Colonic mucosa (tissue), 4 donors: ENCODE data around the gene TMEM187. TPM values are rescaled to one million over a fixed set of nuclear protein-coding genes. Genes with fewer than 3 reads are reported as not detected.

ENCODE experiments used
- DNase-seq: peaks from one replicate; pipeline ENCODE4 v3.0.0-alpha.2; 2020
- H3K27ac ChIP-seq: fragments of 200-600 bp; one replicate; pipeline ENCODE4 v1.8.0; 2021
- H3K27me3 ChIP-seq: fragments of 200-600 bp; one replicate; pipeline ENCODE4 v1.8.0; 2021
- H3K36me3 ChIP-seq: fragments of 200-600 bp; one replicate; pipeline ENCODE4 v1.8.0; 2021
- H3K4me1 ChIP-seq: fragments of 200-600 bp; one replicate; pipeline ENCODE4 v1.8.0; 2021; ENCODE audit warnings: mild to moderate bottlenecking
- H3K4me3 ChIP-seq: fragments of 200-600 bp; one replicate; pipeline ENCODE4 v1.8.0; 2021
- H3K9ac ChIP-seq, 2 donors: one replicate each; pipeline ENCODE4 v1.7.0; 2013; ENCODE audit warnings: control low read depth in 2 of 2, low read depth in 2 of 2, low read length in 2 of 2
- H3K9me3 ChIP-seq: fragments of 200-600 bp; one replicate; pipeline ENCODE4 v1.8.0; 2021
- intact Hi-C: fragments of 100-400 bp; cut with DNase I; formaldehyde crosslinking; loops from one replicate; pipeline ENCODE4 v1.14.1; 2022
- total RNA-seq, 2 donors: library from RNA; stranded (reverse); fragmentation: NEBNext Ultra II Directional in 1 of 2; extraction: Animal tissue kit (Norgen Biotek cat#: 25700) in 1 of 2; gene quantifications; one replicate each; pipeline ENCODE4 v1.2.1, GENCODE V29; 2021
- TF ChIP-seq, protein P1 (sequence below): fragments of 200-600 bp; IDR thresholded peaks from one replicate; pipeline ENCODE4 v1.8.0; 2022; ENCODE audit warnings: antibody characterized with exemption, mild to moderate bottlenecking
- donor health status: healthy.
- donor health status: DM: no; HTN: no; CAD: no.
- donor health status: DM: no; HTN: no; CAD: no.

TMEM187 gene
- total RNA-seq, 2 donors from 2014 or later = 8.7 to 19.2 TPM

DNA sequence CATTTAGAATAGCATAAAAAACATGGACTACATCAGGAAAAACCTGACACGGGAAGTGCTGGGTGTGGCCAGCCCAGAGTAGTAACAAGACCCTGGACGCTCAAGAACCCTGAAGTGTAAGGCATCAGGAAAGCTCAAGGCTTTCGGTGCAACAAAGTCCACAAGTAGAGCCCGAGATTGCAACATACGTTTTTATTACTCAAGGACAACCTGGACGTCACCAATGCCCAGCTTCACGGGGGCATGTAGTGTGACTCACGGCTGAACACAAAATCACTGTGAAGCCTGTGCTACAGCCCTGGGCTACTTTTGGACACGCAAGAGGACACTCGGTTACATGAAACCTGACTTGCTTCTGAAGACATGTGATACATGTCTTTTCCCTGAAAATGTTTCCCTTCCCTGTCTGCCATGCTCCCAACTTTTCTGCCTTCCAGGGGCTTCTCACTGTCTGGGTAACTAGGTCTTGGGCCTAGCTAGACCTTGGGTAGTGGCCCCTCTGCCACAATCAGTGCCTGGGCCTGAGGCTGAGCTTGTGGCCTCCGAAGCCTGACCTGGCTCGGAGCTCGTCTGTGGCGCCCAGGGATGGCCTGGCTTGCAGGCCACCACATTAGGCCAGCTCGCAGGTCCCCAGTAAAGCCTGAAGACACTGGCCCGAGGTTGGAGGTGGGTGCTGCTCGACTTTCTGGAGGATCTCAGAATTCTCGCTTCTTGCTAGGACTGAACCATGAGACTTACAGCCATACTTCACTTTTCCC, 38.0 kb downstream of the TMEM187 start:
- no peaks in the 10 kb centered on the region for H3K36me3 ChIP-seq
- no peaks in the 10 kb centered on the region for H3K4me1 ChIP-seq

DNA sequence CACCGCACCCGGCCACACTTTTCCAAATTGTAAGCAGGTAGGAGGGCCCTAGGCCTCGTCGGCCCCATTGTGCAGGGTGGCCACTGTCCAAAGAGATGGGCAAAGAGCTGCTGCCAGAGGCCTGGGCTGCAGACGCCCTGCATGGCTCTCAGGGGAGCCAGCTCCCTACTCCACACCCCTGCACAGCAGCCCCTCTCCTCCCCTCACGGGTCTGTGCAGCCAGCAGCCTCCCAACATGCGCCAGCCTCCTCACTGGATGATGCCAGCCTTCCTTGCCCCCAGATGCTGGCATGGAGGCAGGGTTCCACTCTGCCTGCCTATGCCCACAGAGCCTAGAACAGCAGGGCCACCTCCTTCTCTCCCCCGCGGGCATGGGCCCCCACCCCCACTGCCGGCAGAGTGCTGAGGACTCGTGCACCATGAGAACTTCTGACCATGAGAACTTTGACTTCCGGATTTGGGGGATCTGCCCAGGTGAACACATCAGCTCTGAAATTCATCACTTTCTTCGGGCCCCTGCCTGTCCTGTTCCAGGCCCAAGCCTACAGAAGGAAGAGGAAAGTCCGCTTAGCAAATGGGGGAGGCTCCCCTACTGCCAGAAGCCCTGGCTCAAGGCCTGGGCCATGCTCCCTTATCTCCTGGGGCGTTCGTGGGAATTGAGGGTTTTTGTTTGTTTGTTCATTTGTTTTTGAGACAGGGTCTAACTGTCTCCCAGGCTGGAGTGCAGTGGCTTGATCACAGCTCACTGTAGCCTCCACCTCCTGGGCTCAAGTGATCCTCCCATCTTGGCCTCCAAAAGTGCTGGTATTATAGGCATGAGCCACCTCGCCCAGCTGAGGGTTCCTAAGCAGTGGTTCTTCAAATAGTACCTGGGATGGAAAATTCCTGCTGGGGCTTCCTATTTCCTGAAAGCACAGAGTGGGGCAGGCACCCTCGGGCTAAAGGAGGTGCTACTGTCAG, 39.1 kb downstream of the TMEM187 start:
- H3K27me3 ChIP-seq = peaks cover 5% of the 10 kb centered on the region
- no peaks in the 10 kb centered on the region for H3K9me3 ChIP-seq
- intact Hi-C loops = no loop called here
- TF ChIP-seq, protein P1, sequence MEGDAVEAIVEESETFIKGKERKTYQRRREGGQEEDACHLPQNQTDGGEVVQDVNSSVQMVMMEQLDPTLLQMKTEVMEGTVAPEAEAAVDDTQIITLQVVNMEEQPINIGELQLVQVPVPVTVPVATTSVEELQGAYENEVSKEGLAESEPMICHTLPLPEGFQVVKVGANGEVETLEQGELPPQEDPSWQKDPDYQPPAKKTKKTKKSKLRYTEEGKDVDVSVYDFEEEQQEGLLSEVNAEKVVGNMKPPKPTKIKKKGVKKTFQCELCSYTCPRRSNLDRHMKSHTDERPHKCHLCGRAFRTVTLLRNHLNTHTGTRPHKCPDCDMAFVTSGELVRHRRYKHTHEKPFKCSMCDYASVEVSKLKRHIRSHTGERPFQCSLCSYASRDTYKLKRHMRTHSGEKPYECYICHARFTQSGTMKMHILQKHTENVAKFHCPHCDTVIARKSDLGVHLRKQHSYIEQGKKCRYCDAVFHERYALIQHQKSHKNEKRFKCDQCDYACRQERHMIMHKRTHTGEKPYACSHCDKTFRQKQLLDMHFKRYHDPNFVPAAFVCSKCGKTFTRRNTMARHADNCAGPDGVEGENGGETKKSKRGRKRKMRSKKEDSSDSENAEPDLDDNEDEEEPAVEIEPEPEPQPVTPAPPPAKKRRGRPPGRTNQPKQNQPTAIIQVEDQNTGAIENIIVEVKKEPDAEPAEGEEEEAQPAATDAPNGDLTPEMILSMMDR = no peak
- H3K4me3 ChIP-seq = no peak overlapping the region
- DNase-seq = no peak
- H3K36me3 ChIP-seq = no peaks in the 10 kb centered on the region
- H3K27ac ChIP-seq = no peak overlapping the region
- H3K4me1 ChIP-seq = no peaks in the 10 kb centered on the region
- no peak overlapping the region for H3K9ac ChIP-seq

More for the DNA sequence above, 38.0 kb downstream of the TMEM187 start:
- Histone ChIP-seq H3K9me3 (no peaks in the 10 kb centered on the region), H3K4me3 (no peak overlapping the region), H3K9ac (no peak overlapping the region), H3K27me3 (peaks cover 5% of the 10 kb centered on the region), H3K27ac (no peak overlapping the region)
- intact Hi-C loops = no loop called here
- DNase-seq = no peak
- TF ChIP-seq, protein P1 = no peak

DNA sequence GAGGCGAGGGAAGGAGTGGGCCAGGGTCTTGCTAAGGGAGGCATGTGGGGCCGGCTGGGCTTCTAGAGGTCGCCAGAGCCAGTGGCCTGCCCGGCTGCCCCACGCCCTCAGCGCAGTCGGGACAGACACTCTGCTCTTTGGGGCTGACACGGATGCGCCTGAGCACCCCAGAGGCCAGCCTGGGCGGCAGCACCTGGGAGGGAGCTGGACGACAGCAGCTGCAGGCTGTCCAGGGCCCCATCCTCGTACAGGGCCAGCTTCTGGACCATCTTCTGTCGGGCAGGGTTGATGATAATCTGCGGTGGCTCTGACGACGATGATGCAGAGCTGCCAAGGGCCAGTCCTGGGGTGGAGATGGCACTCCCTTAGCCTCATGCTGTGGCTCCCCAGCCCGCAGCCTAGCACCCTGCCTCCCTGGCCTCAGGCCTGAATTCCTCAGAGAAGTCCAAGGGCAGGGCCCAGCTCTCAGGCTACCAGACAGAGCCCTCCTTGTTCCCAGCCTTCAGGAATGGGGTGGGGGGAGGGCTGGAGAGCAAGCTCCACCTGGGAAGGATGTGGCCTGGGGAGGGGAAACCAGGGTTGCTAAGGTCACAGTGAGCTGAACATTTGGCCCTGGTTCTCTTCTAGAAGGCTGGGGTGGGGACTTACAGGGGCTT, 39.9 kb downstream of the TMEM187 start:
- intact Hi-C loops = no loop called here
- Histone ChIP-seq H3K9me3 (no peaks in the 10 kb centered on the region), H3K4me3 (no peak overlapping the region), H3K4me1 (no peaks in the 10 kb centered on the region), H3K36me3 (no peaks in the 10 kb centered on the region), H3K27ac (no peak overlapping the region), H3K27me3 (peaks cover 5% of the 10 kb centered on the region), H3K9ac (no peak overlapping the region)
- DNase-seq = no peak
- TF ChIP-seq, protein P1 = no peak

DNA sequence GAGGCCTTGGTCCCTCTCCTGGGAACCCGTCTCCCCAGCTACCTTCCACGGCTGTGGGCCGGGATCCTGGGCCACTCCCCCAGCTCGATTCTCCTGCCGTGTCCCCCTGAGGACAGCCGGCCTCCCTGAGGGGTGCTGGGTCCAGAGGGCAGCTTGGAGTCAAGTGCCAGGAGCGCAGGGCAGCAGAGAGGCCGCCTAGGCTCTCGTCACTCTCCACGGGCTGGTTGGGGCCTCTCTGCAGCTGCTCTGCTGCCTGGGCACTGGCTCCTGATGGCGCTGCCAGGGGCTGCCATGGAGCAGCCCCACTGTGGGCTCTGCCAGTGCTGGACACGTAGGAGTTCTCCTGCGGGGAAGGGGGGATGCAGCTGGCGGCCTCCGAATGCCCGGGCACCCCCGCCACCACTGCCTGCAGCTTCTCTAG, 40.5 kb downstream of the TMEM187 start:
- no peak overlapping the region for H3K4me3 ChIP-seq
- no peak overlapping the region for H3K9ac ChIP-seq
- no peaks in the 10 kb centered on the region for H3K4me1 ChIP-seq
- no peaks in the 10 kb centered on the region for H3K9me3 ChIP-seq
- TF ChIP-seq, protein P1 = no peak
- intact Hi-C loops = no loop called here
- no peaks in the 10 kb centered on the region for H3K36me3 ChIP-seq
- H3K27ac ChIP-seq = no peak overlapping the region
- peaks cover 5% of the 10 kb centered on the region for H3K27me3 ChIP-seq
- no peak for DNase-seq
